Activated CD8-positive, alpha-beta memory T cell treated with anti-CD3 and anti-CD28 coated beads for 36 hours (primary cell): ENCODE results near the gene PGD. TPM values are rescaled to one million over a fixed set of nuclear protein-coding genes. Genes with fewer than 3 reads are reported as not detected.
"Not testable (repeated sequence)": the region's sequence is repeated elsewhere in the genome, so short reads cannot be mapped to it uniquely, and the experiment has no call there.

ENCODE experiments used
- CTCF ChIA-PET: fragments of 350-600 bp; sonication (Branson Sonifier 250); formaldehyde crosslinking; loops from one replicate; lab custom pipeline; 2021; ENCODE audit warnings: antibody characterized with exemption; lab: Charles Lee
- POLR2A ChIA-PET: fragments of 350-600 bp; sonication (Branson Sonifier 250); formaldehyde crosslinking; loops from one replicate; lab custom pipeline; 2021; ENCODE audit warnings: antibody characterized with exemption; lab: Charles Lee
- total RNA-seq, 2 experiments: library from RNA; stranded (reverse); gene quantifications; one replicate each; pipeline ENCODE4 v1.2.3, GENCODE V29; 2021

PGD gene
- total RNA-seq, 2 experiments from 2014 or later = 131 to 137 TPM

DNA sequence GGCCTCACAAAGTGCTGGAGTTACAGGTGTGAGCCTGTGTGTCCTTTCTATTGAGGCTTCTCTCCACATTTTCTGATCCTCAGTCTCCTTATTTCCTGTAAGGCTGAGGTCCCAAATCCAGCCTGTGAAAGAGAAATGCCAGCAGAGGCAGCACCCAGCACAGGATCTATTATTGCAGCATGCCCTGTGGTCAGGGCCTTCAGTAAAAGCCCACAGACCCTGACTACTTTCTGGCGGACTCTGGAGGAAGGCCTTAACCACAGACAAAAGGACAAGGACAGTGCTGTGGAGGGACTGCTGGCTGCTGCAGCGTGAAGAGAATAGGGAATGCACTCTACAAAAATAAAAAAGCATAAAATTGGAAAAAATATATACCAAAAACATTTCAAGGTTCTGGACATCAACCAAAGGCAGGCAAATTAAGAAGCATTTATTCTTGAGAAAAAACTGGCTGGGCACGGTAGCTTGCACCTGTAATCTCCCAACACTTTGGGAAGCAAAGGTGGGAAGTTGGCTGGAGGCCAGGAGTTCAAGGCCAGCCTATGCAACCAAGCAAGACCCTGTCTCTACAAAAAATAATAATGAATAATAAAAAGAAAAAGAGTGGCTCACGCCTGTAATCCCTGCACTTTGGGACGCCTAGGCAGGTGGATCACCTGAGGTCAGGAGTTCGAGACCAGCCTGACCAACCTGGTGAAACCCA, 9.4 kb upstream of the PGD start:
- POLR2A ChIA-PET = no interaction called here
- CTCF ChIA-PET = no interaction called here

DNA sequence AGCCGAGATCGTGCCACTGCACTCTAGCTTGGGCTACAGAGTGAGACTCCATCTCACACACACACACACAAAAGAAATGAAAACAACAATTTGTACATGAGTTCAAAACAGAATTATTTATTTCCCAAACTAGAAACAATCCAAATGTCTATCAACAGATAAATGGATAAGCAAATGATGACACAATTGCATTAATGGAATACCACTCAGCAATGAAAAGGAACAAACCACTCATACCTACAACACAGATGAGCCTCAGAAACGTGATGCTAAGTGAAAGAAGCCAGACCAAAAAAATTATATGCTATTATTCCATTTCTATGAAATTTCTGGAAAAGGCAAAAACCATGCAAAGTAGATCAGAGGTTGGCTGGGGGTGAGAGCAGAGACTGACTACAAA, 2.0 kb upstream of the PGD start:
- CTCF ChIA-PET = no interaction called here
- POLR2A ChIA-PET = no interaction called here

DNA sequence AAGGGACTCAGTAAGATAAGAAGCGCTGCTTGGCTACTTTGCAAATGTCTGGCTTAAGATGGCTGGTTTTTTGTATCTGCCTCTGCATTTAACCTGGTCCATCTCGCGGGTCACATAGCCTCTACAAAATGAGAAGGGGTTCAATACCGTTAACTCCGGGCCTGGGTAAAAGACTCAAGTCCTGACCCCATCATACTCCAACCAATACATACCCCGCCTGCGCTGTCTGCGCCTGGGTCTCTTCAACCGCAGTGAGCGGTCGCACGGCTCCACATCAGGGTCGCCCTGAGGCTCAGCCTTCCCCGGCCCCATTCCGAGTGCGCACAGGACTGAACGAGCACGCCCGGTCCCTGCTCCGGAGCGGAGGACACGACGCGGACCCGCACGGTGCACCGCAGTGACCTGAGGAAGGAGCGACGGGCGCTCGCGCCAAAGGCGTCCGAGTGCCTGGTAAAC, 558 bp upstream of the PGD start:
- ChIA-PET POLR2A (interaction anchor here (1.0 kb wide), 1 partner anchor 455 kb away, joined by 3 read pairs; the partner anchor contains the start of genes LZIC and NMNAT1), CTCF (interaction anchor here (1.1 to 2.7 kb wide), 3 partner anchors 9 to 13 kb away, joined by 3 to 5 read pairs (median 3); no protein-coding TSS in a partner anchor)

DNA sequence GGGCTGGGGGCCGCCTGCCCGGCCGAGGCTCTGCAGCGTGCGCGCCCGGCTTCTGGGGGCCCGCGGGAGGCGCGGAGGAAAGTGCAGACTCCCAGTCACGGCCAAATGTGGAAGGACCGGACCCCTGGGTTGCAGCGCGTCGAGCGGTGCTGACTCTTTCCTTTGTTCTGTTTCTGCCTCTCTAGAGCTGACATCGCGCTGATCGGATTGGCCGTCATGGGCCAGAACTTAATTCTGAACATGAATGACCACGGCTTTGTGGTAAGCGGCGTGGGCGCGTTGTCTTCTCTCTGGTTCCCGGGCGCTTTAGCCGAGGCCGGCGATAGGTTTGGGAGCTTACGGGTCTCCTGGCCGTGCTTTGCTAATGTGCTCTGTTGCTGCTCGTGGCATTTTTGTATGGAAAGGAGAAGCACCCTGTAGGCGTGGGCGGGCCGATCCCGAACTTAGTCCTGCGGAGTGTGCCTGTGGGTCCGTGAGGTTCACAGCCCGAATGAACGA, 629 bp downstream of the PGD start:
- ChIA-PET POLR2A (interaction anchor here (0.7 to 1.6 kb wide), 2 partner anchors 30 to 189 kb away, joined by 3 to 4 read pairs; partner anchors contain the start of gene KIF1B), CTCF (interaction anchor here (1.1 to 2.7 kb wide), 3 partner anchors 10 to 32 kb away, joined by 3 to 6 read pairs (median 5); no protein-coding TSS in a partner anchor)

DNA sequence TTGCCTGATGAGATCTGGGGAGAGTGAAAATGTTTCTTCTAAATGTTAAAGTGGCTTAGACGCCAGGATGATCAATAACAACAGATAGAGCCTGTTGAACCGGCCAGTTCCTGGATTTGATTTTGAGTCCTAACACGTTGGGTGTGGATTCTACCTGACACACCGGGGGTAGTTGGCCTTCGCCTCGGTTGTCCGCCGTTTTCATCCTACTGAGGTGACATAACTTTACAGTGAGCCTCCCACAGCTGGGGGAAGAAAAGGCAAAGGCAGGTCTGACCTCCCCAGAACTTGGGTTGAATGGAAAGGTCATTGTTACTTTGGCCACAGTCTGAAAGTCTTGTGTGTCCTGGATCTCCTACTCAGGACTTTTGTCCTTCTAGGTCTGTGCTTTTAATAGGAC, 1.1 kb downstream of the PGD start:
- POLR2A ChIA-PET = interaction anchor here (1.6 kb wide), 1 partner anchor 30 kb away, joined by 4 read pairs; no protein-coding TSS in a partner anchor
- CTCF ChIA-PET = interaction anchor here (1.1 to 2.7 kb wide), 4 partner anchors 9 to 31 kb away, joined by 3 to 6 read pairs (median 4); no protein-coding TSS in a partner anchor

DNA sequence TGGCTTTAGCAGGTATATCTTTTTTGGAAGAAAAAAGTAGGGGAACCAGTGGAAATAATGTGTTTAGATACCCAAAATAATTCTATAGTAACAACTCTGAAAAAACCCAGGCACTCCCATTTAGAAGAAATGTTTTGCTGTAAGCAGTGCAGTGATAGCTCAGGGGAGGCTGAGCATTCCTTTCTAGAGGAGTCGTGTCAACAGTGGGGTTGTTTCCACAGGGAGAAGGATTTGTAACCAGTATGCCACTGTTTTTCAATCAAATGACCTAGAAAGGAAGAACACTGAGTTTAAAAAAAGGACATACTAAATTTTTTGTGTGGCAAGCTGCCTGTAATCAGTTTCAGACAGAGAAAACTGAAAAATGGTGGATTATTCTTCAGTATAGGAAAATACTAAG, 2.4 kb downstream of the PGD start:
- POLR2A ChIA-PET = no interaction called here

DNA sequence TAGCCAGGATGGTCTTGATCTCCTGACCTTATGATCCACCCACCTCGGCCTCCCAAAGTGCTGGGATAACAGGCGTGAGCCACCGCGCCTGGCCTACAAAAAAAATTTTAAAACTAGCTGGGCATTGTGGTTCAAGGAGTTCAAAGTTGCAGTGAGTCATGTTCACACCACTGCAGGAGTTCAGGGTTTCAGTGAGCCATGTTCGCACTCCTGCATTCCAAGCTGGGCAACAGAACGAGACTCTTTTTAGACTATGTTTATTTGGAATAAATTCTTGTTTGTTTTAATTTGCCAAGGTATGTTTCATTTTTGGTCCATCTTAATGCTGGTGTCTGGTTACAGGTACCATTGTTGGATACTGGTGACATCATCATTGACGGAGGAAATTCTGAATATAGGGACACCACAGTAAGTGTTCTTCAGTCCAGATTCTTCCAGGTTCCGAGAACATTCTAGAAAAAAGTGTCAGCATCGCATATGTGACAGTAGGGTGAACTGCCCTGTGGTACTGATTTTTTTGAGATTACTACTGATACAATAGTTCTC, 3.9 kb downstream of the PGD start:
- POLR2A ChIA-PET = no interaction called here
- CTCF ChIA-PET = interaction anchor here (0.7 kb wide), 1 partner anchor 190 kb away, joined by 3 read pairs; no protein-coding TSS in a partner anchor

More for the DNA sequence above, 2.4 kb downstream of the PGD start:
- CTCF ChIA-PET = interaction anchor here (0.8 to 1.6 kb wide), 3 partner anchors 24 to 191 kb away, joined by 3 to 4 read pairs (median 3); partner anchors contain the start of genes CENPS and KIF1B

DNA sequence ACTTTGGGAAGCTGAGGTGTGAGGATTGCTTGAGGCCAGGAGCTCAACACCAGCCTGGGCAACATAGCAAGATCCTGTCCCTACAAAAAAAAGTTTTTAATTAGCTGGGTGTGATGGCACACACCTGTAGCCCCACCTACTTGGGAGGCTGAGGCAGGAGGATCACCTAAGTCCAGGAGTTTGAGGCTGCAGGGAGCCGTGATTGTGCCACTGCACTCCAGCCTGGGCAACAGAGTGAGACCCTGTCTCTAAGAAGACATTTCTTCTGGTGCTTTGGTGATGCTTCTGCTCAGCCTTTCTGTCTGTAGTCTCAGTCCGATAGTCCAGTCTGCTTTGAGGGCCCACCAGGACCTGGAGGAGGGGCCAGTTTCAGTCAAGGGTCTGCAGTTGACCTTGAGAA, 8.3 kb downstream of the PGD start:
- CTCF ChIA-PET = interaction anchor here (1.0 kb wide), 1 partner anchor 9 kb away, joined by 3 read pairs; no protein-coding TSS in a partner anchor
- POLR2A ChIA-PET = no interaction called here

DNA sequence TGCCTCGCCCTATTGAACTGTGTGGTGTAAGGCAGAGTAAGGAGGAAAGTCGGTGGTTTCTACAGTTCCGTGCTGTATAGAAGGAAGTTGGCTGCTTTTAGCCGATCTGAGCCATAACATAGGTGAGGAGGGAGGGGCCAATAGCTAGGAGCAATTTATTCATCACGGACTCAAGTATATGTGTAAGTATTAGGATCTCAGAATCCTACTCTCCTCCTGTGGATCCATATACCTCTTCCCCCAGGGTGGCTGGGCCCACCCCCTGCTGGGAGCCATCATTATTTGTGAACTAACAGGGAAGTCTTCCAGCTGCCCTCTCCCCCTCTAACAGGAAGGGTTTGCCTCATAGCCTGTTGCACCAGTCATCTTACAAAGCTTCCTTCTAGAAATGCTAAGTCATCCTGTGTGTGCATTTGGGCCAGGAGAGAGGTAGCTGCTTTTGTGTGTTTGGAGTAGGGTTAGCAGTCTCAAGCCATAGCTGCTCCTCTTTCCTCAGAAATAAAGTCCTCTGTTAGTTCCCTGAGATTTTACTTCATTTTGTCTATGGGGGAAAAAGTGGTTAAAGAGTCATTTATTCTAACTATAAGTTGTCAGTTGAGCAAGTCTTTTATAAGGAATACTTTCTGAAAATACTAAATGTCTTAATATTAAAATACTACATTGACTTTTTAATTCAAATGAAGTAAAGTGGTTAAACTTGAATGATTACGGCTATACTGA, 16.5 kb downstream of the PGD start:
- CTCF ChIA-PET = interaction anchor here (0.5 to 0.6 kb wide), 2 partner anchors 50 to 227 kb away, joined by 3 to 4 read pairs; no protein-coding TSS in a partner anchor

DNA sequence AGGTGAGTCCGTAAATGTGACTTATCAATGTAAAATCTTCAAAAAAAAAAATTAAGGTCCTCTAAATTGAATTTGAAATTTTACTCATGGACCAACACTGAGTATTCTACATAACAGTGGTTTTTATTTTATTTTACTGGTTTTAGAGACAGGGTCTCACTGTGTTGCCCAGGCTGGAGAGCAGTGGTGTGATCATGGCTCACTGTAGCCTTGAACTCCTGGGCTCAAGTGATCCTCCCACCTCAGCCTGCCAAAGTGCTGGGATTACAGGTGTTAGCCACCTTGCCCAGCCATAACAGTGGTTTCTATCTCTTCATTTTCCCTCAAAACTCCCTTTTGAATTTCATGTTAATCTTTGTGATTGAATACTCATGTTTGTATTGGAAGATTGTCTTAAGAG, 17.1 kb downstream of the PGD start:
- POLR2A ChIA-PET = not testable (repeated sequence)
- CTCF ChIA-PET = interaction anchor here (0.6 kb wide), 1 partner anchor 51 kb away, joined by 4 read pairs; no protein-coding TSS in a partner anchor

More for the DNA sequence above, 16.5 kb downstream of the PGD start:
- POLR2A ChIA-PET = no interaction called here

DNA sequence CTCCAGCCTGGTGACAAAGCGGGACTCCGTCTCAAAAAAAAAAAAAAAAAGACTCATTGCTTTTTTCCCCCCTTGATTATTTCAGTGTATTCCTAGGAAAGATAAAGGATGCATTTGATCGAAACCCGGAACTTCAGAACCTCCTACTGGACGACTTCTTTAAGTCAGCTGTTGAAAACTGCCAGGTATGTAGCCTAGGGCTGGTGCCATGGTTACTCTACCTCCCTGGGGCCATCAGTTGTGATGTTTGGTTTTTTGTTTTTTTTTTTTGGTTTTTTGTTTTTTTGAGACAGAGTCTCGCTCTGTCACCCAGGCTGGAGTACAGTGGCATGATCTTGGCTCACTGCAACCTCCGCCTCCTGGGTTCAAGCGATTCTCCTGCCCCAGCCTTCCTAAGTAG, 19.9 kb downstream of the PGD start:
- POLR2A ChIA-PET = interaction anchor here (0.7 kb wide), 1 partner anchor 1175 kb away, joined by 3 read pairs; no protein-coding TSS in a partner anchor
- CTCF ChIA-PET = not testable (repeated sequence)

DNA sequence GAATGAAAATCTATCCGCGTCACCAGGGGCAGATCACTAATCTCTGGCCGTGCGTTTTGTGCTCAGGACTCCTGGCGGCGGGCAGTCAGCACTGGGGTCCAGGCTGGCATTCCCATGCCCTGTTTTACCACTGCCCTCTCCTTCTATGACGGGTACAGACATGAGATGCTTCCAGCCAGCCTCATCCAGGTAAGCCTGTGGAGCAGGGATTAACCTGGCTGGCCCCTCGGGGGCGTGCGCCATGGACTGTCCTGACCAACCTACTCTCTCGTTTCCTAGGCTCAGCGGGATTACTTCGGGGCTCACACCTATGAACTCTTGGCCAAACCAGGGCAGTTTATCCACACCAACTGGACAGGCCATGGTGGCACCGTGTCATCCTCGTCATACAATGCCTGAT, 20.5 kb downstream of the PGD start:
- POLR2A ChIA-PET = no interaction called here

DNA sequence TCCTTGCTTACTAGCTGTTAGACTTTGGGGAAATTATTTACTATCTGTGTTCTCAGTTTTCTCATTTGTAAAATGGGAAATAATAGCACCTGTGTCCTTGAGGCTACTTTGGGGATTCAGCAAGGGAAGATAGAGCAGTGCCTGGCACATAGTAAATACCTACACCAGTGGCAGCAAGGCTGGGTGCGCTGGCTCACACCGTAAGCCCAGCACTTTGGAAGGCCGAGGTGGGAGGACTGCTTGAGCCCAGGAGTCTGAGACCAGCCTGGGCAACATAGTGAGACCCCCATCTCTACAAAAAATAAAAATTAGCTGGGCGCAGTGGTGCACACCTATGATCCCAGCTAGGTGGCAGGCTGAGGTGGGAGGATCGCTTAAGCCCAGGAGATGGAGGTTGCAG, 22.8 kb downstream of the PGD start:
- ChIA-PET POLR2A (no interaction called here), CTCF (no interaction called here)

More for the DNA sequence above, 20.5 kb downstream of the PGD start:
- CTCF ChIA-PET = no interaction called here

DNA sequence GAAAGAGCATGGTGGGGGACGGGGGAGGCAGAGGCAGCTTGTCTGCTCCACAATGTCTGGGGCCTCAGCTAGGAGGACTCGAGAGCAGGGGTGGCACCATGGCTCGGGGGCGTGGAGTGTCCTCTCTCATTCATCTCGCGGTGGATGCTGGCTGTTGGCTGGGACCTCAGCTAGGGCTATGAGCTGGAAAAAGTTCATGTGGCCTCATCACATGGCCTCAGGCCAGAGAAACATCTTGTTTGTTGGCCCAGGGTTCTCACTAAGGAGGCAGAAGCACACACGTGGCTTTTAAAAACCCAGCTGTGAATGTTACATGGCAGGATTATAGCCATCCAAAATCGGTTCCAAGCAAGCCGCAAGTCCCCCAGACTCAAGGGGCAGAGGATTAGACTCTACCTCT, 25.2 kb downstream of the PGD start:
- CTCF ChIA-PET = no interaction called here
- POLR2A ChIA-PET = no interaction called here

DNA sequence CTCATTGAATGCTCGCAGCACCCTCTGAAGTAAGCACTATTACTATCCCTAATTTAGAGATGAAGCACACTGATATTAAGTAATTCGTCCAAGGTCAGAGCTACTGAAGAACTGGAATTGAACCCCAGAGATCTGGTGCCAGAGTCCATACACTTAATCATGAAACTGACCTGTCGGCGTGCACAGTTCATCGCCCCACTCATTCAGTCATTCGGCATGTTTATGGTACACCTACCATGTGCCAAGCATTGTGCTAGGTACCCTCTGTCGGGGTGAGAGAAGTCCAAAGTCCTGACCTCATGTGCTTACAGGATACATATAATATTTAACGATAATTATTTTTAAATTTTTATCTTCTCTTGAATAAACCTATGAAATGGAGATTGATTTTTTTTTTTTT, 25.8 kb downstream of the PGD start:
- ChIA-PET CTCF (no interaction called here), POLR2A (no interaction called here)

DNA sequence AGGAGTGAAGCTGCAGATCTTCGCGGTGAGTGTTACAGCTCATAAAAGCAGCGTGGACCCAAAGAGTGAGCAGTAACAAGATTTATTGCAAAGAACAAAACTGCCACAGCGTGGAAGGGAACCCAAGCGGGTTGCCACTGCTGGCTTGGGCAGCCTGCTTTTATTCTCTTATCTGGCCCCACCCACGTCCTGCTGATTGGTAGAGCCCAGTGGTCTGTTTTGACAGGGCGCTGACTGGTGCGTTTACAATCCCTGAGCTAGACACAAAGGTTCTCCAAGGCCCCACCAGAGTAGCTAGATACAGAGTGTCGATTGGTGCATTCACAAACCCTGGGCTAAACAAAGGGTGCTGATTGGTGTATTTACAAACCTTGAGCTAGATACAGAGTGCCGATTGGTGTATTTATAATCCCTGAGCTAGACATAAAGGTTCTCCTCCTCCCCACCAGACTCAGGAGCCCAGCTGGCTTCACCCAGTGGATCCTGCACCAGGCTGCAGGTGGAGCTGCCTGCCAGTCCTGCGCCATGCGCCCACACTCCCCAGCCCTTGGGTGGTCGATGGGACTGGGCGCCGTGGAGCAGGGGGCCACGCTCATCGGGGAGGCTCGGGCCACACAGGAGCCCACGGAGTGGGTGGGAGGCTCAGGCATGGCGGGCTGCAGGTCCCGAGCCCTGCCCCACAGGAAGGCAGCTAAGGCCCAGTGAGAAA, 27.1 kb downstream of the PGD start:
- CTCF ChIA-PET = interaction anchor here (1.0 kb wide), 1 partner anchor 18 kb away, joined by 3 read pairs; no protein-coding TSS in a partner anchor
- POLR2A ChIA-PET = not testable (repeated sequence)

DNA sequence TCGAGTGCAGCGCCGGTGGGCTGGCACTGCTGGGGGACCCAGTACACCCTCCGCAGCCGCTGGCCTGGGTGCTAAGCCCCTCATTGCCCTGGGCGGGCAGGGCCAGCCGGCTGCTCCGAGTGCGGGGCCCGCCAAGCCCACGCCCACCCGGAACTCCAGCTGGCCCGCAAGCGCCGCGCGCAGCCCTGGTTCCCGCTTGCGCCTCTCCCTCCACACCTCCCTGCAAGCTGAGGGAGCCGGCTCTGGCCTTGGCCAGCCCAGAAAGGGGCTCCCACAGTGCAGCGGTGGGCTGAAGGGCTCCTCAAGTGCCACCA, 27.6 kb downstream of the PGD start:
- CTCF ChIA-PET, POLR2A ChIA-PET: not testable (repeated sequence)

DNA sequence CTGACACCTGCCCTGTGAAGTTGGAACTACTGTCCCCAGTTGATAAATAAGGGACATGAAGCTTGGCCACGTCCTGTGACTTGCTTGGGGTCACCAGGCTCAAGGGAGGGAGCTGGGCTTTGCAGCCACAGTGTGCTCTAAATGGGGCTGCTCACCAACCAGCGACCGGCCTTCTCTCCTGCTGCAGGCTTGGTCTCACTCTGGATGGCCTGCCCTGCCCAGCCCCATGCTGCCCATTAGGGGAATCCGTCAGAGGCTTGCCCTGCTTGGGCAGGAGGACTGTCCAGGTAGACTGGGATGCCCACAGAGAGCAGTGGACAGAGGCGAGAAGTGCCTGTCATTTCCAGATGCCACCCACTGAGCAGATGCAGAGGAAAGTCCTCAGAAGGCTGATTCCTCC, 30.1 kb downstream of the PGD start:
- ChIA-PET POLR2A (no interaction called here), CTCF (interaction anchor here (0.6 to 3.9 kb wide), 6 partner anchors 8 to 478 kb away, joined by 3 to 27 read pairs (median 4); no protein-coding TSS in a partner anchor)
